ENCODE data around the gene RASSF4.

RASSF4 gene

DNA sequence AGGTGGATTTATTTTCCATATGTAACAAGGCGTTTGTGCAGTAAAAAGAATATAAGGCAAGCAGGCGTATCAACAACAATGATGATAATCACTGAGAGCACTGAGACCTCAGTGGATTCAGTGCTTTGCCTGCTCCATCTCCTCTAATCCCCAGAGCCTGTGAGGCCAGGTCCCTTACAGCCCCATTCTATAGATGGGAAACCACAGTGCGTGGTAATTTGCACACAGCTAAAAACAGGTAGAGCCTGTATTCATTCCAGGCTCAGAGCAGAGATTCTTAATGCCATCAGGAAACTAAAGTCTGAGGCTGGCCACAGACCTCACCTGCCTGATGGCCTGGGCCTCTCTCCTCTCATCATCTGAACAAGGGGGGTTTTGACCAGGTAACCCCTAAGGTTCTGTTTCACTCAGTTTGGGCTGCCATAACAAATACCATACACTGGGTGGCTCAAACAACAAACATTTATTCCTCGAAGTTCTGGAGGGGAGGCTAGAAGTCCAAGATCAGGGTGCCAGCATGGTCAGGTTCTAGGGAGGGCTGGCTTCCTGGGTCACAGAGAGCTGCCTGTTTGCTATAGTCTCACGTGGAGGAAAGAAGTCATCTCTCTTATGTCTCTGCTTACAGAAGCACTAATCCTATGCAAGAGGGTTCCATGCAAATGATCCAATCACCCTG is 10.3 kb upstream of the RASSF4 start:
- DNase-seq = no peak

DNA sequence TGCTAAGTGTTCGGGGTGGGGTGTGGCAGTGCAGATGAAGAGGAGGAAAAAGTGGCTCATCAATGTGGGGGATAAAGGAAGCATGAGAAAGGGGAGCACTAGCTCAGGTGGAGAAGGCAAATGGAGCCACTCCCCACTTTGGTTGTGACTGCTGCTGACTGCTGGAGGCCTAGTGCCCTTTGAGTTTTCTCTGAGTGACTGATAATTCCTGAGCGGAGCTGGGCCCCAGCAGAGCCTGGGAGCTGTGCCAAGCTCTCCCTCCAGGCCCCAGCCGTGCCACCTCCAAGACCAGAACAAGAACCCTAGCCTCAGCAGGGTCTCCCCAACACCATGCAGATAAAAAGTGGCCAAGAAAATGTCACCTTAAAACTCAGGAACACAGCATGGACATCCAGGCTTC is 9.7 kb upstream of the RASSF4 start:
- no peak for DNase-seq

DNA sequence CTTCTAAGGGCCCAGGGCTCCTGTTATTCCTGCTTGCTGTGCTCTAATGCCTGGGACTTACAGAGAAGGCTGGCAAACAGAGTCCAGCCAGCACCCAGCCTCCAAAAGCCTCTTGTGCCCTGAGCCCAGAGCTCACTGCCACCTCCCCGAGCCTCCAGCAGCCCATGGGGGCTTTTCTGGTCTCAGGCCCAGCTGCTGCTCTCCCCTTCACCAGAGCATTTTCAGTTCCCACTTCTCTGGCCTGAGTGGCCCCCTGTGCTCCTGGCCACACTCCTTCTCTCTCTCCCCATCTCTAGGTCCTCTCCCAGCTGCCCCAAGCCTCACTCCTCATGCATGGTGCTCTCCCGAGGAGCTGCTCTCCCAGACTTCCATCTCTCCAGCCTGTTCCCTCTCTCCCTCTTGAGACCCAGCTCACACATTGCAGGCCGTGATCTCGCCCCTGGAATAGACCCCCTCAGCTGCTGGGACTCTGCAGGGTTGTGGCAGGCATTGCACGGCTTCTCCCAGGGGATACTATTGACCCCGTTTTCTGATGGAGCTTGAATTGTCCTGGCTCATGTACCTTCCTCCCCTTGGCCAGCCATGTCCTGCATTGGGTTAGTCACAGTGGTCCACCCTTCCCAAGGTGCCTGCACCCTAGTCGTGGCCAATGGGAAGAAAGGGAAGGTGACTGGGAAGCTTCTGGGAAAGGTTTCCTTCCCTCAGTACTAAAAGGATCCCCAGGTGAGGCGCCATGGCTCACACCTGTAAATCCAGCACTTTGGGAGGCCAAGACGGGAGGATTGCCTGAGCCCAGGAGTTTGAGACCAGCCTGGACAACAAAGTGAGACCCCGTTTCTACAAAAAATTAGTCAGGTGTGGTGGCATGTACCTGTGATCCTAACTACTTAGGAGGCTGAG is 9.0 kb upstream of the RASSF4 start:
- no peak for DNase-seq

DNA sequence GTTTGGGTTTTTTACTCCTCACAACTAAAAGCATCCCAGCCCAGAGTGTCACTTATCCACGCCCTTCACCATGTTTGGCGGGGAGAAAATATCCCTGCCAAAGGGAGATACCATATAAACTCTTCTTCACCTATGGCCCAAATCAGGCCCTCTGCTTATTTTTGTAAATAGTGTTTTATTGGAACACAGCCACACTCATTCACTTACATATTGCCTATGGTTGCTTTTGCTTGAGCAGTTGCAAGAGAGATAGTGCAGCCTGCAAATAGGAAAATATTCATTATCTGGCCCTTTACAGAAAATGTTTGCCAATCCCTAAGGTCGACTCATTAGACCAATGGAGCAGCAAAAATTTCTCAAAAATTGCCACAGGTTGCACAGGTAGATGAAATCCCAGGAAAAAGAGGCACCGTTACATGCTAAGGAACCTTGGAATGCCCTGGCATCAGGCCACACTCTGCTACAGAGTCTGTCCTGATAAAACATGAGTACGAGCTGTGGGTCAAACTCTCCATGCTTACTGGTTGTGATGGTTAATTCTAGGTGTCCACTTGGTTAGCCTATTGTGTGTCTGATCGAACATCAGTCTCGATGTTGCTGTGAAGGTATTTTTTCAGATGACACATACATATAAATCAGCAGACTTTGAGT is 7.9 kb upstream of the RASSF4 start:
- no peak for DNase-seq

DNA sequence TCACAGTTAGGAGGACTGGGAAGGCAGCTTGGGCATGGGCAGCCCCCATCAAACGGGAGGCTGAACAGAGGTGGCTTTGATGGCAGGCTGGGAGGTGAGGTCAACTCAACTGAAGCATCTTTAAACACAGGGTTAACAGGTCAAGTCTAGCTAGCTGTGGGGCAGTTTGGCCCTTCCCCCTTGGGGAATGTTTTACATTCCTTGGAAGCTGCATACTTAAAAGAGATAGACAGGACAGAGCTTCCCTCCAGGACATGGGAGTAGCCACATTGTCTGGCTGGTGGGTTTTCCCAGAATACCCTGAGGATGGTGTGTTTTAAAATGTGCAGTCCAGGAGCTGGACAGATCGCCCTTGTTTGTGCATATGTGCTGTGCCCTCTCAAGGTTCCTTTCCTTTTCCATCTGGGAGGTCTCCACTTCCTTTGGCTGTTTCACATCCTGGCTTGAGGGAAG is 6.8 kb upstream of the RASSF4 start:
- no peak for DNase-seq

DNA sequence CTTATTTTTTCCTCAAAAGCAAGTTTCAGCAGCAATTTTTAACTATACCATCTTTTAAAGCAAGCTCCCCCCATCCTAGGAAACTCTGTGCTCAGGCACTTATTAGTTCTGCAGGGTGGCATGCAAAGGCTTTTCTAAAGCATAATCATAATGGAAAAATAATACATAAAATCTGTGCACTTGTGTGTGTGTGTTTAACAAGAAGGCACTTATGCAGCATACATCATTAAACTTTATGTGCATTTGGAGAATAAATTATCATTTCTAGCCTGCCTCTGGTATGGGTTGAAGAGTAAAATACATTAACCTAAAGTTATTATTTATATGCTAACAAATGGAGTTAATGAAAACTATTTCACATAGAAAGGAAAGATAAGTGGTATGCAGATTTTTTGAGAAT is 5.6 kb upstream of the RASSF4 start:
- no peak for DNase-seq

DNA sequence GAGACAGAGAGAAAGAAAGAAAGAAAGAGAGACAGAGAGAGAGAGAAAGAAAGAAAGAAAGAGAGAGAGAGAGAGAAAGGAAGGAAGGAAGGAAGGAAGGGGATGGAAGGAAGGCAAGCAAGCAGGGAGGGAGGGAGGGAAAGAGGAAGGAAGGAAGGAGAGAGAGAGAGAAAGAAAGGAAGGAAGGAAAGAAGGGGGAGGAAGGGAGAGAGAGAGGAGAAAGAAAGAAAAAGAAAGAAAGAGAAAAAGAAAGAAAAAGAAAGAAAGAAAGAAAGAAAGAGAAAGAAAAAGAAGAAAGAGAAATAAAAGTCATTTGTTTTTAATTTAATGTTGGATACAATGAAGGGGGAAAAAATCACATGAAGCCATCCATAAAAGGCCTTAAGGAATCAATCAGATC is 4.6 kb upstream of the RASSF4 start:
- DNase-seq = no peak

DNA sequence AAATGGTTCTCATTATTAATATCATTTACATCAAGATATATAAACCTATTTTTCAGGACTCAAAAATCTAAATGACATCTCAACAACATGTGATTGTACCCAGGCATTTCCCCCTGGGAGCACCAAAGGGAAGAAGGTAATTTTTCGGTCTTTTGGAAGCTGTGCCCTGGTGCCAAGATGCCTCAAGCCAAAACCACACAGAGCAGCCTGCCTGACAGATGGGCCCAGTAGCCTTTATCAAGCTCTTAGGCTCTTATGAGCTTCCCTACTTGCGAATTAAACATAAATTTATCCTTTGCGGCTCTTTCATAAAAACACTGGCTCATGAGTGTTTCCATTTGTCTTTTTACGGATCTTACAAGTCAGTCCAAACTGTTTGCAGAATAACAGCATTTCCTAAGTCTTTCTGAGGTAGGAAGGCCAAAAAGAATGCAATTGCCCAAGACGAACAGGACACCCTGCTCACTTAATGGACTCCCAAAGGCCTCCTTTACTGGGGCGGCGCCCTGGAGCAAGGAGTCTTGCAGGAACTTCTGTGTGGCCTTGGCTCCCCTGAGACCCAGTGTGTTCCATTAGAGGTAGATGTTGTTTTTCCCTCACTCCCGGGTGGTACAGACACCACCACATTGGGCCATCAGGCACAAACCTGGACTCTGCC is 4.1 kb upstream of the RASSF4 start:
- DNase-seq = no peak

DNA sequence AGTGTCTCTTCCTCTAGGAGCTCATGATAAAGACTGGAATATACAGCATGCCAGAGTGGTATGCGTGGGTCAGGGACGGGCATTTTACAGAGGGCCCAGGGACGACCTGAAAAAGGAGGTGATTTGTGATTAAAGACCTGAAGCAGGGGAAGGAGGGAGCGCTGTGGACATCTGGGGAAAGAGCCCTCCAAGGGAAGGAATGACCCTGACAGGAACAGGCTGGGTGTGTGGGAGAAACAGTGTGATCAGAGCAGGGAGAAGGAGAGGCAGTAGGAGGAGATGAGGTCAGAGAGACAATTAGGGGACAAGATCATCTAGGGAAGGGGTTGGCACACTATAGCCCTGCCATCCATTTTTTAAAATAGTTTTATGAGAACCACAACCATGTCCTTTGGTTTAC is 3.4 kb upstream of the RASSF4 start:
- no peak for DNase-seq

DNA sequence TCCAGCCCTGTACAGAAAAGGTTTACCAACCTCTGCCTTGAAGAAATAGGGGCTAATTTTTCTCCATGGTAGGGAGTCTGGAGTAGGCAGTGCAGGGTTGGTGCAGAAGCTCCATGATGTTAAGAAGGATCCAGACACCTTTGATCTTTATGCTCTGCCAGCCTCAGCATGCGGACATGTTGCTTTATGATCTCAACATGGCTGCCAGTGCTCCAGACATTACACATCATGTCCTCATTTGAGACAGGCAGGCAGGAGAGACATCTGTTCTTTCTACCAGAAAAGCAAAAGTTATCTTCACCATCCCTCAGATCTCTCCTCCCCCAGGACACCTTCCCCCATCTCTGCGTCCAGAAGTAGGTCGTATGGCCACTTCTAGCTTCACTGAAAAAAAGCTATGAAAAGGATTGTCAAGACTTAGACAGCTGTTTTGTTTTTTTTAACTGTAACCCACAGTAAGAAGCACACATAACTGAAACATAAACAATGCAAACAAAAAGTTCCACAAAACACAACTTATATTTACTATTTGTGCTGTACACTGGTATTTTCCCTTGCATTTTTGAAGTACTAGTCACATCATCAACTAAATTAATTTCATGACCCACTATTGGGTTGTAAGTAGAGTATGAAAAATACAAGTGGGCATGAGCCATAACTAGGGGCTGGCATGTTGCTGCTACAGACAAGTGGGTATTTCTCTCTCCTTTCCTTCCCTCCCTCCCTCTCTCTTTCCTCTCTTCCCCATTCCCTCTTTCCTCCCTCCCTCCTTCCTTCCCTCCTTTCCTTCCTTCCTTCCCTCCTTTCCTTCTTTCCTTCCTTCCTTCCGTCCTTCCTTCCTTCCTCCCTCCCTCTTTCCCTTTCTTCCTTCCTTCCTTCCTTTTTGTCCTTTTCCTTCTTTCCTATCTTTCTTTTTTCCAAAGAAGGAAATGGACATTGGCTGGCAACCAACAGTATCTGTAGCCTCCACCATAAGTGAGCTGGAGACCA is 2.6 kb upstream of the RASSF4 start:
- DNase-seq = no peak

DNA sequence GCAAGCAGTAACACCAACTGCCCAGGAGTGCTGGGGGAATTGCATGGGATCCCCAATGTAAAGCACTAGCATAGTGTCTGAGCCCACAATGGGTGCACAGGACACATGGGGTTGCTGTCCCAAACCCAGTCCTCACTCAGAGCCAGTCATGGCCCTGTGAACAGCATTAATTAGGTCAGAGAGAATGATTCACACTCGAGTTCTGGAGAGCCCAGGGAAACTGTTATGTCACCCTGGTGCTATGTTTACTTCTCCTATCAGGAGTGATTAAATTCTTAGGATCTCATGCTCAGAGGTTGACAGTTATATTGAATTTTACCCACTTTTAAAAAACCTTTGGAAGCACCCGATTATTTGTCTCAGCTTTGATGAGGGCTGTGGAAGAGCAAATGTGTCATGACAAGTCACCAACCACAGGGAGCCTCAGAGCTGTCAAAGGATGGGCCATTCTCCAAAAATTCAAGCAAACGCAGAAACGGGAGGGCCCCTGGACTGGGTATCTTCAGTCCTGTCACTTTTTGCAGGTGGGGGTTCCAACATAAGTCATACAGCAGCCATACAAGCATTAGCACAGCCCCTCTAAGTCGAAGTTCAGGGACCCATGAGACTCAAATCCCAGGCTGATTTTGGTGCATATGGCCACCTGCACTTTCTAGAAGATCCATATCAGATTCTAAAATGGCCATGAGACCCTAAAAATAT is 1.3 kb upstream of the RASSF4 start:
- no peak for DNase-seq

DNA sequence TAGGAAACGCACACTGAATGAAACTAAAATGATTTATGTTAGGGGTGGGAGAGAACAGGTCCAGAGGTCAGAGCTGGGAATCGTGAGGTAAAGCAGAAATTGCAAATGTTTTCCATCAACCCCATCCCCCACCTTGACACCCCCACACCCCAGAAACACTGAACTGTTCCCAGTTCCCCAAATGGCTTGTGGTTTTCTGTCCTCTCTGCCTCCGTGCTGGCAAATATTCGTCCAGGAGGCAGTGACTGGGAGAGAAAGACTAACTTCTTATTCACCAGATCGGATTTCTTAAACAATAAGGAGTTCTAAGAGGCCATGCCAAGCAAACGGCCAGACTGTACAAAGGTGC is 730 bp upstream of the RASSF4 start:
- peak; percentile 51 for DNase-seq

DNA sequence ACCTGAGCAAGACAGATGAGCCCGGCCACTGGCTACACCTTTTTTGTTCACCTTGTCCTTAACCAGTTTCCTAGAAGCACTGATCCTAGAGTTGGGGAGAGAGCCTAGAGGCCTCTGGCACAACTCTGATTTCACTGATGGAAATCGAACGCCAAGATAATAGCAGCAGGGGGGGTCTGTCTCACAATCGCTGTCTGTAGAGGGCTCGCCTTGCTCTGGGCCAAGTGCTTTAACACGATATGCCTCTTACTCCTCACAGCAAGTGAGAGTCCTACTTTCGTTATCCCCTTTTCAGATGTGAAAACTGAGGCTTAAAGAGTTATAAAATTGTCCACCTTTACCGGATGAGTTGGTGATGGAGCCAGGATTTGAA is 472 bp downstream of the RASSF4 start:
- DNase-seq = no peak

DNA sequence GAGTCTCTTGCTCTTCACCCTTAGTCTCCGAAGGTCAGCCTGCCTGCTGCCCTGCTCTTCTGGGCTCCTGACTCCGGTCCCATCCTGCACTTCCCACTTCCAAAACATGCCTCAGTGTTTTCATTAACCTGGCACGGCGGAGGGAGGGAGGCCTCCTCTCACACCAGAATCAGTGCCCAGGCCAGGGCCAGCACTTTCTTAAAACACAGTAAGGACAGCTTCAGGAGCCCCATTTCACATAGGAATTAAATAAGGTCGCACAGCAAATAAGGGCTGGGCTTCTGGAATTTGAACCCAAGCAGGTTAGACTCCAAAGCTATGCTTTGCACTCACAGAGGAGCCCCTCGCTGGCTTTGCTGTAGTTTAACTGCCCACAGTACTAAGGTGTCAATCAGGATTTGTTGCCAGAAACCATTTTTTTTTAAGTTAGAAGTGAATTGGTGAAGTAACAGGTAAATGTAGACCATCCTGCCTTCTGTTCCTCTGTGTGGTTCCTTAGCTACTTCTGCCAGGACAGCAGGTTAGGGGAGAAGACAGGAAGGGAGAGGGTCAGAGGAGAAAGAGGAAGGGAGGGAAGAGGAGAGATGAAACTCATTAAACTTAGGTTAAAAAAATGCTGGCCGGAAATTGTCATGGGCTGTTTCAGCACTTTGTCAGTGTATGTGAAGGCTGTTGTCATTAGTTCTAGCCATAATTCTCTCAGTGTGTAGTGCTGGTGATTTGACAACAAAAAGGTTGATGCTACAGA is 1.1 kb downstream of the RASSF4 start:
- DNase-seq = peak; percentile 52

DNA sequence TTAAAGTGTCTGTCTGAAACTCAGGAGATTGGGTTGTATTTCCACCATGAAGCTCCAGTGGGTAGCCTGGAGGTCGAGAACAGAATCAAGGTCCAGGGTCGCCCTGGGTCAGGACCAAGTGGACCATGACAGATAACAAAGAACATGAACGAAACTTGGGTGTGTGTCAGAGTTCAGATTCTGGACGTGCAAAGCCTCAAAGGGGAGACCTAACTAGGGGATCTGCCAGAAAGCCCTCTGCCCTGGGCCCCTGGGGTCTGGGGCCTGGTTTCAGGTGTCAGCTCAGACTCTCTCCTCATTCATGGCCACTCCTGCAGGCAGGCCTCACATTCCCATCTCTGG is 1.6 kb downstream of the RASSF4 start:
- DNase-seq = no peak

DNA sequence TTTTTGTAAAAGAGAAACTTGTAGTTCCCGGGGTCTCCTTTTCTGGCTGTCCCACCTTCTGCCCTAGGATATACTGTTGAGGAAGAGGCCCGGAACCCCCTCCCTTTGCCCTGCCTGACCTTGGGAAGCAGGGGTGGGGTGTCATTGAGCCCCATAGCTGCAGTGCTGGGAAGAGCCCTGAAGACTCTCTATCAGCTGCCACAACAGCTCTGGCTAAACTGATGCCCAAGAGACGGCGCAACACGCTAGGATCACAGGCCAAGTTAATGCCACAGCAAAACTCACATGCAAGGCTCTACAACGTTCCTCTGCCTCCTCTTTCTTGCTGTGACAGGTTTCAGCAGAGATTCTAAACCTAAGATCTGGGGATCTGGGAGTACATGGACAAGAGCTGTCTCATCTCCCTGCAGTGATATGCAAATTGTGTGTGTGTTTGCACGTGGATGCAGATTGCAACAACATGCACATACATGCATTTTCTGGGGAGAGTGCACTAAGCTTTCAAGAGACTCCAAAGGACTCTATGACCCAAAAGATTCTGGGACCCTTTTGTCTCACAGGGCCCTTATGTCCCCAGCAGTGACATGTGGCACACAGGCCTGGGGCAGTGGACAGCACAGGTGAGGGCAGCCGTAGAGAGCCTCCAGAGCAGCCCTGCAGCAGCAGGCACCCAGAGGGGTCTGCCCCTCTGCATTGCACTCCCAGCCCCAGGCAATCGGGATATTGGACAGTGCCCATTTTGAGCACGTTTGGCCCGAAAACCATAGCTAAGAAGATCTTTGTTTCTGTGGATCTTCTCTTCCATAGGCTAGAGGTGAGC is 2.5 kb downstream of the RASSF4 start:
- no peak for DNase-seq

DNA sequence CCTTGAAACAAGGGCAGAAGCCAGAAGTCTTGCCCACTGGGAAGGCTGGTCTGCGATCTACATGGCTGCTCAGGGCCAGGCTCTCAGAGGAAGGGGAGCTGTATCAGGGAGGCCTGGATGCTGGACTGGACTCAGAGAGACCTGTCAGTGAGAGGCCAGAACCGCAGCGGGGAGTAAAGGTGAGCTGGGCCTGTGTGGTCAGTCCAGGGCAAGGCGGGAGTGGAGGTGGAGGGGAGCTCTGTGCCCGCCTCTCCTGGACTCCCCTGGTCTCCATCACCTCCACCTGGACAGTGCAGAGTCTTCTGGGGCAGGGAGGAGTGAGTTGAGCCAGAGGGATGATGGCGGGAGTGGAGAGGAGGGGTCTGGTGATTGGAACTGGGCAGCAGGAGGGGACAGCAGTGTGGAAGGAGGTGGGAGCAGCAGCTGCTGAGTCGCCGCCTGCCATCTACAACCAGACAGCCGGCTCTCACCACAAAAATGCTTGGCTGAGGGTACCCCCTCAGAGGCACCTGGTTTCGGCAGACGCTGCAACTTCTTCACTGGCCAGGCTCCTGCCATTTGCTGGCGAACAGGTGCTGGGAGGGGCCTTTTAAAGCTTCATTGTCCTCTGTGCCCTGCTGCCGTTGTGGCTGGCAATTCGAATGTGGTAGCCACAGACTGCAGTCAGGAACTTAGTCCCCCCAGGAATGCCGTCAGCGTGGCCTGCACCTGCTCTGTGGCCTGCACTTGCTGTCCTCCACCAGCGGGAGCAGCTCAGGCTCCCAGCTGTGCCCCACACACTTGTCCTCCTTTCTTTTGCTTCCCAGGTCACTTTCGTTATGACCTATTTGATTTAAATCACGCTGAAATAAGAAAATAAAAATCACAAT is 3.5 kb downstream of the RASSF4 start:
- DNase-seq = peak; percentile 58

DNA sequence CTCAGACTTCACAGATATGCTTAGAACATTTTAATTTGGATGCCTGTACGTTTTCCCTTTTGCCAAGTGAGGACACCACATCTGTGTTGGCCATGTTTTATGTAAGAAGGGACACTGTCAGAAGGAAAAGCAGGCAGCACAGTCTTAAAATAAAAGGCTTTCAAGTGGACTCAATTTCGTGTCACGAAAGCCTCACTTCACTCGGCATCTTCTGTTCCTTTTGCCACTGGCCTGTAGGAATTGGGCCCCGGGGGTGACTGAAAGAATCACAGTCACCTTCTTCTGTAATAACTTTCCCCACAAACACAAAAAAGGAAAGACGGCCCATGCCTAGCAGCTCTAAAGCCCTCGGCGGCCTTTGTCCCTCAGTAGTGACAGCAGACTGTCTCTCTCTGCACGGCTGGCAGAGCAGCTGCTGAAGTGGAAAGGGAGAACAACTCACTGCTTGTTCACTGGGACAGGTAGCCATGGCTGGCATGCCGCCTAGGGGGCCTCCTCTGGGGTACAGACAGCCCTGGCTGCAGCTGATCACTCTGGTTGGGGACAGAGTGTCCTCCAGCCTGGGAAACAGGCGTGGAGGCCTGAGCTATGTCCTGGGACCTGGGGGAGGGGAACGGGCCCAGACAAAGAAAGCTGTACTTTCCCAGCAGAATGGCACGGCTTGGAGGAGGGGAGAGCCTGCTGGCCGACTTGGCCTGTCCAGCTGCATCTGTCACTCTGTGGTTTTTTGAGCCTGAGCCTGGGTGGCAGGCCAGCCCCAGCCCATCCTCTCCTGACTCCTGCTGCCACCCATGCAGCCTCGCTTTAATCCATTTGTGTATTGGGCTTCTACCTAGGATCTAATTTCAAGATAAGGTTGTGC is 4.4 kb downstream of the RASSF4 start:
- DNase-seq = no peak
